NCI-H345 (cell line): ENCODE data around the gene BFSP2.
"Not testable (repeated sequence)": the region's sequence is repeated elsewhere in the genome, so short reads cannot be mapped to it uniquely, and the experiment has no call there.

Source experiments
- DNase-seq: peaks from one replicate; lab custom pipeline; 2025; lab: John Stamatoyannopoulos, UW

The BFSP2 gene

GRCh38 chr3:133457465-133458067 is 57.7 kb downstream of the BFSP2 start:
- no peak for DNase-seq

- DNase-seq = no peak
Observed at GRCh38 chr3:133459400-133459799, 59.5 kb downstream of the BFSP2 start.

- DNase-seq = no peak
Observed at GRCh38 chr3:133460809-133461208, 61.0 kb downstream of the BFSP2 start.

- no peak for DNase-seq
Observed at GRCh38 chr3:133461291-133461690, 61.4 kb downstream of the BFSP2 start.

- DNase-seq = no peak
Observed at GRCh38 chr3:133463347-133463860, 63.5 kb downstream of the BFSP2 start.

GRCh38 chr3:133464573-133464972 is 64.7 kb downstream of the BFSP2 start:
- DNase-seq = no peak

GRCh38 chr3:133466531-133467386 is 66.9 kb downstream of the BFSP2 start:
- DNase-seq = no peak

- no peak for DNase-seq
Observed at GRCh38 chr3:133467780-133468179, 67.9 kb downstream of the BFSP2 start.

- DNase-seq = no peak
Observed at GRCh38 chr3:133468251-133468721, 68.4 kb downstream of the BFSP2 start.

GRCh38 chr3:133469140-133469731 is 69.4 kb downstream of the BFSP2 start:
- DNase-seq = no peak

- no peak for DNase-seq
Observed at GRCh38 chr3:133472242-133472641, 72.4 kb downstream of the BFSP2 start.

GRCh38 chr3:133472889-133473288 is 73.0 kb downstream of the BFSP2 start:
- no peak for DNase-seq

GRCh38 chr3:133473472-133474191 is 73.8 kb downstream of the BFSP2 start:
- not testable (repeated sequence) for DNase-seq

- DNase-seq = peak; percentile 51
Observed at GRCh38 chr3:133474251-133474801, 74.5 kb downstream of the BFSP2 start.

GRCh38 chr3:133474817-133475216 is 75.0 kb downstream of the BFSP2 start:
- no peak for DNase-seq

- peak; percentile 40 for DNase-seq
Observed at GRCh38 chr3:133475245-133476010, 75.6 kb downstream of the BFSP2 start.

GRCh38 chr3:133476971-133477375 is 77.1 kb downstream of the BFSP2 start:
- DNase-seq = peak; percentile 50

- no peak for DNase-seq
Observed at GRCh38 chr3:133477487-133477886, 77.6 kb downstream of the BFSP2 start.

- no peak for DNase-seq
Observed at GRCh38 chr3:133478624-133479023, 78.8 kb downstream of the BFSP2 start.

GRCh38 chr3:133479401-133479800 is 79.5 kb downstream of the BFSP2 start:
- no peak for DNase-seq
